ENCODE data around the gene EDN3.

Gene EDN3

GRCh38 chr20:59300333-59301081, at the start of gene EDN3:
Gene EDN3, plus strand, starts transcription at chr20:59300611. Its CDS starts 202 bp downstream, at chr20:59300813.
- no peak for DNase-seq (ENCODE audit: low read depth in 2 of 2)

- no peak for DNase-seq (ENCODE audit: low read depth in 2 of 2)
Observed at GRCh38 chr20:59253325-59253724, 47.1 kb upstream of the EDN3 start.

- DNase-seq (ENCODE audit: low read depth in 2 of 2) = no peak
Observed at GRCh38 chr20:59253779-59254319, 46.6 kb upstream of the EDN3 start.

- no peak for DNase-seq (ENCODE audit: low read depth in 2 of 2)
Observed at GRCh38 chr20:59255256-59255655, 45.2 kb upstream of the EDN3 start.

- no peak for DNase-seq (ENCODE audit: low read depth in 2 of 2)
Observed at GRCh38 chr20:59258221-59258621, 42.2 kb upstream of the EDN3 start.

- no peak for DNase-seq (ENCODE audit: low read depth in 2 of 2)
Observed at GRCh38 chr20:59259946-59260345, 40.5 kb upstream of the EDN3 start.

GRCh38 chr20:59265298-59265697, 35.1 kb upstream of the EDN3 start:
- no peak for DNase-seq (ENCODE audit: low read depth in 2 of 2)

- no peak for DNase-seq (ENCODE audit: low read depth in 2 of 2)
Observed at GRCh38 chr20:59268870-59269269, 31.5 kb upstream of the EDN3 start.

GRCh38 chr20:59269411-59270025, 30.9 kb upstream of the EDN3 start:
- DNase-seq (ENCODE audit: low read depth in 2 of 2) = no peak

GRCh38 chr20:59270380-59270779, 30.0 kb upstream of the EDN3 start:
- no peak for DNase-seq (ENCODE audit: low read depth in 2 of 2)

- no peak for DNase-seq (ENCODE audit: low read depth in 2 of 2)
Observed at GRCh38 chr20:59273739-59274357, 26.6 kb upstream of the EDN3 start.

- DNase-seq (ENCODE audit: low read depth in 2 of 2) = no peak
Observed at GRCh38 chr20:59276938-59277337, 23.5 kb upstream of the EDN3 start.

- DNase-seq (ENCODE audit: low read depth in 2 of 2) = no peak
Observed at GRCh38 chr20:59284470-59284869, 15.9 kb upstream of the EDN3 start.

- no peak for DNase-seq (ENCODE audit: low read depth in 2 of 2)
Observed at GRCh38 chr20:59289994-59290393, 10.4 kb upstream of the EDN3 start.

GRCh38 chr20:59291740-59292383, 8.5 kb upstream of the EDN3 start:
- DNase-seq (ENCODE audit: low read depth in 2 of 2) = no peak

- no peak for DNase-seq (ENCODE audit: low read depth in 2 of 2)
Observed at GRCh38 chr20:59295531-59295930, 4.9 kb upstream of the EDN3 start.

GRCh38 chr20:59297686-59298085, 2.7 kb upstream of the EDN3 start:
- no peak for DNase-seq (ENCODE audit: low read depth in 2 of 2)

GRCh38 chr20:59299945-59300332, 472 bp upstream of the EDN3 start:
- DNase-seq (ENCODE audit: low read depth in 2 of 2) = no peak

GRCh38 chr20:59301343-59302007, 1.1 kb downstream of the EDN3 start:
- no peak for DNase-seq (ENCODE audit: low read depth in 2 of 2)

GRCh38 chr20:59305908-59306655, 5.7 kb downstream of the EDN3 start:
- no peak for DNase-seq (ENCODE audit: low read depth in 2 of 2)

GRCh38 chr20:59307270-59307669, 6.9 kb downstream of the EDN3 start:
- DNase-seq (ENCODE audit: low read depth in 2 of 2) = no peak

Data from fibroblast of skin of left quadriceps (primary cell).